ENCODE data around the gene GRIPAP1.

Gene GRIPAP1

DNA sequence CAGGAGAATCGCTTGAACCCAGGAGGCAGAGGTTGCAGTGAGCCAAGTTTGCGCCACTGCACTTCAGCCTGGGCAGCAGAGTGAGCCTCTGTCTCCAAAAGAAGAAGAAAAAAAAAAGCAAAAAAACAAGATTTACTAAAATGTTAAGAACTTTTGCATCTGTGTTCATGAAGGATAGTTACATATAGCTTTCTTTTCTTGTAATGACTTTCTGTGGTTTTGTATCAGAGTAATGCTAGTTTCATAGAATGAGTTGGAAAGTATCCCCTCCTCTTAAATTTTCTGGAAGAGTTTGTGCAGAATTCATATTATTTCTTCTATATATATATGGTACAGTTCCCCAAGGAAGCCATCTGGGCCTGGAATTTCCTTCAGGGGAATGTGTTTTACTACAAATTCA lies 17.0 kb upstream of the GRIPAP1 start:
- TF ChIP-seq, protein P1, sequence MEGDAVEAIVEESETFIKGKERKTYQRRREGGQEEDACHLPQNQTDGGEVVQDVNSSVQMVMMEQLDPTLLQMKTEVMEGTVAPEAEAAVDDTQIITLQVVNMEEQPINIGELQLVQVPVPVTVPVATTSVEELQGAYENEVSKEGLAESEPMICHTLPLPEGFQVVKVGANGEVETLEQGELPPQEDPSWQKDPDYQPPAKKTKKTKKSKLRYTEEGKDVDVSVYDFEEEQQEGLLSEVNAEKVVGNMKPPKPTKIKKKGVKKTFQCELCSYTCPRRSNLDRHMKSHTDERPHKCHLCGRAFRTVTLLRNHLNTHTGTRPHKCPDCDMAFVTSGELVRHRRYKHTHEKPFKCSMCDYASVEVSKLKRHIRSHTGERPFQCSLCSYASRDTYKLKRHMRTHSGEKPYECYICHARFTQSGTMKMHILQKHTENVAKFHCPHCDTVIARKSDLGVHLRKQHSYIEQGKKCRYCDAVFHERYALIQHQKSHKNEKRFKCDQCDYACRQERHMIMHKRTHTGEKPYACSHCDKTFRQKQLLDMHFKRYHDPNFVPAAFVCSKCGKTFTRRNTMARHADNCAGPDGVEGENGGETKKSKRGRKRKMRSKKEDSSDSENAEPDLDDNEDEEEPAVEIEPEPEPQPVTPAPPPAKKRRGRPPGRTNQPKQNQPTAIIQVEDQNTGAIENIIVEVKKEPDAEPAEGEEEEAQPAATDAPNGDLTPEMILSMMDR (conservative IDR thresholded peaks at IDR 0.05; ENCODE audit: control insufficient read depth, insufficient read depth, low read depth, low read length), result no peak
- DNase-seq (ENCODE audit: low read depth), result no peak
- H3K4me3 ChIP-seq (ENCODE audit: control insufficient read depth, low read depth, low read length), result no peak overlapping the region

GRCh38 chrX:49003696-49004095 lies 1.6 kb upstream of the GRIPAP1 start:
- TF ChIP-seq, protein P1 (conservative IDR thresholded peaks at IDR 0.05; ENCODE audit: control insufficient read depth, insufficient read depth, low read depth, low read length), result no peak
- DNase-seq (ENCODE audit: low read depth), result no peak
- no peak overlapping the region for H3K4me3 ChIP-seq (ENCODE audit: control insufficient read depth, low read depth, low read length)

DNA sequence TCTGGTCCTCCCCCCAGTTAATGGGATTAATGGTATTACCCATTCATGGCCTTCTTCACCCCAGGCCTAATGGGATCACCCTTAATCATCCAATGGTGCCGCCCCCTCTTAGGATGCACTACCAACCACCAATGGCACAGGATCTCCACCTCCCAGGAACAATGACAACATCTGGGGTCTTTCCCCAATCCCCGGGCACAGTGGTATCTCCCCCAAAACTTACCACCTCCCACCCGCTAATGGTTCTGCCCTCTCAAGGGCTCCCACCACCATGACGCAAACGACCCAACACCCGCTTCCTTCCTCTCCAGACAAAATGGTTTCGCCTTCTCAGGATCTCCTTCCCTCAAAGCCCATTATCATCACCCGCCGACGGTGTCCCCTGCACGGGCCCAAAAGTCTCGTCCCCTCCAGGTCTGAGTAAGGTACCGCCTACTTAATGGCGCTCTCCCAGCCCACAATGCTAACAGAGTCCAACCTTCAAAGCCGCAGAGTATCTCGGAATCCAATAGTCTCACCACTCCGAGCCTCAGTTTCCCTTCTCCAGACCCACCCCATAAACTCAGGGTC lies 458 bp downstream of the GRIPAP1 start:
- TF ChIP-seq, protein P1 (conservative IDR thresholded peaks at IDR 0.05; ENCODE audit: control insufficient read depth, insufficient read depth, low read depth, low read length), result no peak
- DNase-seq (ENCODE audit: low read depth), result peak; percentile 58
- H3K4me3 ChIP-seq (ENCODE audit: control insufficient read depth, low read depth, low read length), result peak overlapping the region; percentile 81

GRCh38 chrX:49000636-49001035 lies 1.4 kb downstream of the GRIPAP1 start:
- TF ChIP-seq, protein P1 (conservative IDR thresholded peaks at IDR 0.05; ENCODE audit: control insufficient read depth, insufficient read depth, low read depth, low read length), result no peak
- H3K4me3 ChIP-seq (ENCODE audit: control insufficient read depth, low read depth, low read length), result no peak overlapping the region
- DNase-seq (ENCODE audit: low read depth), result no peak

GRCh38 chrX:48999030-48999429 lies 3.0 kb downstream of the GRIPAP1 start:
- TF ChIP-seq, protein P1 (conservative IDR thresholded peaks at IDR 0.05; ENCODE audit: control insufficient read depth, insufficient read depth, low read depth, low read length), result no peak
- H3K4me3 ChIP-seq (ENCODE audit: control insufficient read depth, low read depth, low read length), result no peak overlapping the region
- no peak for DNase-seq (ENCODE audit: low read depth)

DNA sequence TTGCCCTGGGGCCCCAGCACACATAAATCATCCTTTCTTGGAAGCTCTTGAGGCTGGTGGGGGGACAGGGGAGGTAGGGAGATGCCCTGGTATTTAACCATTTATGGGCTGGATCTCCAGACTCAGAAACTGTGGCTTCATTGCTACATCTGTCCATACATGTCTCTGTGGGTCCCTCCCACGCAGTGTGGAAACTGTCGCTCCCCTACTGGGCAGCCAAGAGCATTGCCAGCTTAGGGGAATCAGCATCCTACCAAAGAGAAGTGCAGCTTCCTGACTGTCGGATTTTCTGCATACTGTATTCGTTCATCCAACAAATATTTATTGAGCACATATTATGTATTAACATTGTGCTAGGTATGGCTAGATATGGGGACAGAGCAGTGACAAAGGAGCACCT lies 3.7 kb downstream of the GRIPAP1 start:
- H3K4me3 ChIP-seq (ENCODE audit: control insufficient read depth, low read depth, low read length), result no peak overlapping the region
- DNase-seq (ENCODE audit: low read depth), result no peak
- TF ChIP-seq, protein P1 (conservative IDR thresholded peaks at IDR 0.05; ENCODE audit: control insufficient read depth, insufficient read depth, low read depth, low read length), result no peak

DNA sequence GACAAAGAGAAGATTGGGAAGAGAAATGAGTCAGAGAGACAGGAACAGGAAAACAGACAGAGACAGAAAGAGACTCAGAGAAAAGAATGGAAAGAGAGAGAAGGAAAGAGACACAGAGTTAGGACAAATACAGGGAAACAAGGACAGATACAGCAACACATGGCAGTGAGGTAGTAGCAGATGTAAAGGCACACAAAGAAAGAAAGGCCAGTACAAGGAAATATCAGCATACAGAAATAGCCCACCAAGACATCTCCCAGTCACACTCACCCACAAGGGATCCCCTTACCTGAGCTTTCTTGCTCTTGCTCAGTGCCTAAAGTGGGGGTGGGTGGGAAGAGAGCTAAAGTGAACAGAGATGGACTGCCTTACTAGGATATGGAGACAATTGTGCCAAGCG lies 4.2 kb downstream of the GRIPAP1 start:
- no peak for DNase-seq (ENCODE audit: low read depth)
- H3K4me3 ChIP-seq (ENCODE audit: control insufficient read depth, low read depth, low read length), result no peak overlapping the region
- TF ChIP-seq, protein P1 (conservative IDR thresholded peaks at IDR 0.05; ENCODE audit: control insufficient read depth, insufficient read depth, low read depth, low read length), result no peak
